NB4 (cell line): ENCODE results near the gene DENND2D.

Source experiments
- DNase-seq: peaks from one replicate; pipeline ENCODE4 v3.0.0; 2010; ENCODE audit warnings: low read depth
- H3K4me3 ChIP-seq: one replicate; pipeline ENCODE4 v1.5.1; 2011; ENCODE audit warnings: mild to moderate bottlenecking, low read depth, low read length, moderate library complexity
- CTCF ChIP-seq: IDR thresholded peaks from one replicate; pipeline ENCODE4 v1.5.1; 2012; ENCODE audit warnings: low read depth, low read length
- MAX ChIP-seq: IDR thresholded peaks from 2 replicates; pipeline ENCODE4 v1.6.1; 2011; ENCODE audit warnings: low read depth, low read length
- MYC ChIP-seq: IDR thresholded peaks from 2 replicates; pipeline ENCODE4 v1.6.1; 2011; ENCODE audit warnings: low read depth, low read length
- POLR2A ChIP-seq: IDR thresholded peaks from 2 replicates; pipeline ENCODE4 v1.6.1; 2011; ENCODE audit warnings: mild to moderate bottlenecking; ENCODE audit not compliant: insufficient read length; ENCODE audit errors: extremely low read depth

DENND2D gene

GRCh38 chr1:111145963-111146768 is 54.3 kb downstream of the DENND2D start:
- H3K4me3 ChIP-seq: no peak overlapping the region
- no peak for DNase-seq
- TF ChIP-seq MAX: no peak
- TF ChIP-seq POLR2A: no peak
- no peak for TF ChIP-seq CTCF
- TF ChIP-seq MYC: no peak

- H3K4me3 ChIP-seq: no peak overlapping the region
- no peak for TF ChIP-seq POLR2A
- TF ChIP-seq CTCF: no peak
- TF ChIP-seq MAX: no peak
- TF ChIP-seq MYC: no peak
- no peak for DNase-seq
Observed at GRCh38 chr1:111145542-111145941, 54.9 kb downstream of the DENND2D start.

- TF ChIP-seq POLR2A (no peak), MAX (no peak), MYC (no peak), CTCF (no peak)
- H3K4me3 ChIP-seq: peak overlapping the region; percentile 88
- DNase-seq: peak; percentile 32
Observed at GRCh38 chr1:111142356-111142975, 58.0 kb downstream of the DENND2D start.

- DNase-seq: peak; percentile 19
- H3K4me3 ChIP-seq: peak overlapping the region; percentile 88
- TF ChIP-seq POLR2A (no peak), CTCF (no peak), MYC (no peak), MAX (no peak)
Observed at GRCh38 chr1:111141245-111142220, 58.9 kb downstream of the DENND2D start.

GRCh38 chr1:111140680-111140967 is 59.8 kb downstream of the DENND2D start:
- peak overlapping the region; percentile 88 for H3K4me3 ChIP-seq
- DNase-seq: no peak
- TF ChIP-seq MAX (no peak), MYC (no peak), CTCF (no peak), POLR2A (no peak)
